HG02610 (cell line): ENCODE measurements around the gene SLC35B4.

Experiments used
- ATAC-seq: cut with Tn5 transposase; IDR thresholded peaks from one replicate; pipeline ENCODE4 v1.9.1; 2021; ENCODE audit warnings: mild to moderate bottlenecking, moderate library complexity; ENCODE audit not compliant: unreplicated experiment

The SLC35B4 gene

GRCh38 chr7:134316539-134317344 lies at the start of gene SLC35B4:
Gene SLC35B4, minus strand, starts transcription at chr7:134316930. Its CDS starts 179 bp downstream, at chr7:134316751.
- peak; percentile 99 for ATAC-seq

- ATAC-seq: no peak
These were observed 49.8 kb upstream of the SLC35B4 start for GRCh38 chr7:134366481-134366880.

GRCh38 chr7:134365341-134366054 lies 48.8 kb upstream of the SLC35B4 start:
- no peak for ATAC-seq

- ATAC-seq: no peak
These were observed 47.9 kb upstream of the SLC35B4 start for GRCh38 chr7:134364619-134365037.

GRCh38 chr7:134362587-134363483 lies 46.1 kb upstream of the SLC35B4 start:
- ATAC-seq: no peak

- no peak for ATAC-seq
These were observed 43.2 kb upstream of the SLC35B4 start for GRCh38 chr7:134359787-134360432.

- ATAC-seq: no peak
These were observed 40.8 kb upstream of the SLC35B4 start for GRCh38 chr7:134357486-134357885.

- ATAC-seq: no peak
These were observed 39.7 kb upstream of the SLC35B4 start for GRCh38 chr7:134356421-134356936.

GRCh38 chr7:134355927-134356326 lies 39.2 kb upstream of the SLC35B4 start:
- ATAC-seq: no peak

- ATAC-seq: no peak
These were observed 38.3 kb upstream of the SLC35B4 start for GRCh38 chr7:134355004-134355525.

GRCh38 chr7:134353411-134353810 lies 36.7 kb upstream of the SLC35B4 start:
- no peak for ATAC-seq

GRCh38 chr7:134351424-134351823 lies 34.7 kb upstream of the SLC35B4 start:
- ATAC-seq: no peak

- ATAC-seq: no peak
These were observed 34.0 kb upstream of the SLC35B4 start for GRCh38 chr7:134350709-134351108.

- ATAC-seq: no peak
These were observed 30.8 kb upstream of the SLC35B4 start for GRCh38 chr7:134347567-134347966.

- no peak for ATAC-seq
These were observed 27.1 kb upstream of the SLC35B4 start for GRCh38 chr7:134343796-134344195.

GRCh38 chr7:134343136-134343535 lies 26.4 kb upstream of the SLC35B4 start:
- ATAC-seq: no peak

GRCh38 chr7:134339475-134339874 lies 22.7 kb upstream of the SLC35B4 start:
- no peak for ATAC-seq

GRCh38 chr7:134337980-134338379 lies 21.2 kb upstream of the SLC35B4 start:
- no peak for ATAC-seq

GRCh38 chr7:134334408-134334807 lies 17.7 kb upstream of the SLC35B4 start:
- ATAC-seq: no peak

- no peak for ATAC-seq
These were observed 17.2 kb upstream of the SLC35B4 start for GRCh38 chr7:134333943-134334342.
